GM18951 (cell line): ENCODE measurements around the gene SPOPL.
A peak's percentile ranks its signal among the peaks of the same experiment; 100 is the strongest.

Source experiments
- POLR2A ChIP-seq: IDR thresholded peaks from 4 replicates; pipeline ENCODE4 v1.6.1; 2011; ENCODE audit warnings: mild to moderate bottlenecking; ENCODE audit not compliant: insufficient read length, insufficient read depth; ENCODE audit errors: extremely low read depth
- in situ Hi-C: fragments of 300-500 bp; cut with MboI; formaldehyde crosslinking; loops from one replicate; pipeline ENCODE4 v1.12.0; 2022; ENCODE audit warnings: low sequenced_read_pairs, mixed read lengths, inconsistent platforms; ENCODE audit not compliant: unreplicated experiment

Gene SPOPL

DNA sequence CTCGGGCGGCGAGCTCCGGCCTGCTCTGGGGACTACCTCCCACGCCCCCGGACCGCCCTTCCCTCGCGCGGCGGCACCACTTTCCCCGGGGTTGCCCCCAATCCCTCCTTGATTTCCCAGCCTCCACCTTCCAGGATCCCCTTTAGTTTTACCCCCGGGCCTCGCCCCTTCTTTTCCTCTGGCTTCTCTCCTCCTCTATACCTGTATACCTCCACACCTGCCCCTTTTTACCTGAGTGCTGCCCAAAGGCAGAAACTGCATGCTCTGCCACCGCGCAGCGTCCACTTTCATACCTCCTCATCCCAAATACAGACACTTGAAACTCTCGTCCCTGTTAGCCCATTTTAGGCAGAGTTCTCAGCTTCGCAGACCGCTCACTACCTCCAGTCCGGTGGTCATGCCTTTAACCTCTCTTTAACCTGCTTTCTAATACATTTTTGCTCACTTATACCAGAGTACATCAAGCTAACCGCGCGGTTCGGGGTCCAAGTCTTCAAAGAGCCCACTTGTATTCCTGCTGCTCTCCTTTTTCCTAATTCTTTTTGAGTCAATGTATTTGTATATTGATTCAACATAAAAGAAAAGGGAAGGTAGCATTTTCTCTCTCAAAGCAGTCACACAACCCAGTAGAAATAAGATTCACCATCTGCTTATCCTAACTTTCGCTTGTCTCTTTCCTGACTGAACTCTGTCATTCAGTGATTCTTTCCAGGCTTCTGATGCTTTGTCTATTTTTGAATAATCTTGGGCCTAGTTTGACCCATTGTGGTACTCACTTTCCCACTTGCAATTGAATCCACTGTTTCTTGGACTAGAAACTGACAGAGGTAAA is 901 bp downstream of the SPOPL start:
- in situ Hi-C loops, result no loop called here
- TF ChIP-seq POLR2A, result peak; percentile 11

DNA sequence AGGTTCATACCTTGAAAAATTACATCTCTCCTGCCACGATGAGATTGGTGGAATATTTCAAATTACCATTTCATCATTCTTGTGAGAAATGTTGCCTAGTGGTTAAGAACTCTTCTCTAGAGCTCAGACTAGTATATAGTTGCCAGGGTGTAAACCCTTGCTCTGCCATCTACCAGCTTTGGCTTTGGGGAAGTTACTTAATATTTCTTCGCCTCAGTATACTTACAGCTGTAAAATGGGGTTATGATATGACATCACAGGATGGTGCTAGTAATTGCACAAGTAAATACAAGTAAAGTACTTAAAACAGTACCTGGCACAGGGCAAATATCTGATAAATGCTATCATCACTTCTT is 1.5 kb downstream of the SPOPL start:
- TF ChIP-seq POLR2A, result no peak
- in situ Hi-C loops, result no loop called here

GRCh38 chr2:138503652-138504051 is 2.1 kb downstream of the SPOPL start:
- in situ Hi-C loops, result no loop called here
- no peak for TF ChIP-seq POLR2A

GRCh38 chr2:138504092-138504491 is 2.5 kb downstream of the SPOPL start:
- in situ Hi-C loops, result no loop called here
- TF ChIP-seq POLR2A, result no peak

DNA sequence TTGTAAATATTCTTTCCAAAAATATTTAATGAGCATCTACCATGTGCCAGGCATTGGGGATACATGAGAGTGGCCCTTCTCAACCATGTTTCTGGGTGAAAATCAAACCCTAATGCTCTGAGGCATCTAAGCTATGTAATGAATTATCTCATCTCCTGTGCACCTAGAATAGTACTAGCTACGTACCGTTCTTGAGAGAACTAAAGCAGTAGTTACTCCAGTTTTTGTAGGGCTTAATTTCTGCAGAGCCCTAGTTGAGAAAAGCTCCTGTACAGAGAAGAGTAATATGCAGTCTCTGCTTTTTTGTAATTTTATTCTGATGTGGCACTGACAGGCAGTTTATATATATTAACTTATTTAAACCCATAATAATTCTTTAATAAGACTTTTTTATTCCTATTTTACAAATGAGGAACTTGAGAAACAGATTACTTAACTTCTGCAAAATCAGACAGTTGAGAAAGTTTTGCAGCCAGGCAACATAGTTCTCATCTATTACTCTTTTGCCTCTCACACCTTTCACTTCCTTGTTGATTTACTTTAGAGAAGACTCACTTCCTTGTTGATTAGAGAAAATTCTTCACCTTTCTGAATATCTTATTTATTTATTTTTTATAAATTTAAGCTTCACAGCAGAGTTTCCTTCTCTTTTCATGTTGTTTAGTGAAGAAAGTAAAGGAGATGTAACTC is 3.1 kb downstream of the SPOPL start:
- in situ Hi-C loops, result no loop called here
- no peak for TF ChIP-seq POLR2A

- no peak for TF ChIP-seq POLR2A
- in situ Hi-C loops, result no loop called here
Measured at GRCh38 chr2:138507267-138507666, 5.7 kb downstream of the SPOPL start.

DNA sequence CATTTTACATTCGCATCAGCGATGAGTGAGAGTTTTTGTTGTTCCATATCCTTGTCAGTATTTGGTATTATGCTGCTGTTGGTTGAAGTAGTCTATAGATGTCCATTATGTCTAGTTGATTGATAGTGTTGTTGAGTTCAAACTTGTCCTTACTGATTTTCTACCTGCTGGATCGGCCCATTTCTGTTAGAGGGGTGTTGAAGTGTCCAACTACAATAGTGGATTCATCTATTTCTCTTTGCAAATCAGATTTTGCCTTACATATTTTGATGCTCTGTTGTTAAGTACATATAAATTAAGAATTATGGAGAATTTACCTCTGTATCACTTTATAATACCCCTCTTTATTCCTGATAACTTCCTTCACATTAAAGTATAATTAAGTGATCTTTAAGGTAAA is 8.7 kb downstream of the SPOPL start:
- in situ Hi-C loops, result no loop called here
- TF ChIP-seq POLR2A, result no peak

DNA sequence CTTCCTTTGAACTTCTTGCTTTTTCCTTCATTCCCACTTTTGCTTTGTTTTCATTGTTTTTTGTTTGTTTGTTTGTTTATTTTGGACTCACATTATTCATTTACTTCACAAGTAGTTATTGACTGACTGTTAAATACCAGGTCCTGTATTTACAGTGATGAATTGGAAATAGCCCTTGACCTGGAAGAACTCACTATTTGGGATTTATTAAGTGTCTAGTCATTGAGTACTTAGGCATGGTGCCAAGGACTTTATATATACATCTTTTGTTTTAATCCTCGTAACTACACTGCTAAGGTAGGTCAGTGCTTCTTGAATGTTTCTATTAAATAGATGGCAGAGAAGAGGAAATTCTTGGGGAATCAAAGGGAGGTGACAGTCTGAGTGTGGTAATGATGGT is 11.1 kb downstream of the SPOPL start:
- in situ Hi-C loops, result no loop called here
- no peak for TF ChIP-seq POLR2A

- in situ Hi-C loops, result no loop called here
Measured at GRCh38 chr2:138514173-138514572, 12.6 kb downstream of the SPOPL start.

GRCh38 chr2:138515092-138515491 is 13.5 kb downstream of the SPOPL start:
- TF ChIP-seq POLR2A, result no peak
- in situ Hi-C loops, result no loop called here

More at GRCh38 chr2:138514173-138514572, 12.6 kb downstream of the SPOPL start:
- no peak for TF ChIP-seq POLR2A

GRCh38 chr2:138516030-138516704 is 14.6 kb downstream of the SPOPL start:
- in situ Hi-C loops, result no loop called here
- TF ChIP-seq POLR2A, result no peak

DNA sequence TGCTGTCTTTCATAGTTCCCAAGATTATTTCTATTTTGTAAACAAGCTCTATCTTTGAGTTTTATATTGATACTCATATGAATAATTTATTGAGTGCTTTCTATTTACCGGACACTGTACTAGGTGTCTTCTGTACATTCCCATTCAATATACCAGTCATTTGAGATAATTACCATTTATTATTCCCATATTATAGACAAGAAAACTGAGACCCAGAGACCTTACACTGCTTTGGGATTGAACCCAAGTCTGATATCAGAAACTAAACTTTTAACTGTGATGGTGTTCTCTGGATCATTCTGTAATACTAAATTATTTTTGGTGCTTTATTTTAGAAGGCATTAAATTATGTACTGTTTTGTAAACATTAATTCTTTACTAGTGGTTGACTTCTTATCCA is 17.3 kb downstream of the SPOPL start:
- in situ Hi-C loops, result no loop called here
- no peak for TF ChIP-seq POLR2A

GRCh38 chr2:138521821-138522220 is 20.3 kb downstream of the SPOPL start:
- in situ Hi-C loops, result no loop called here
- no peak for TF ChIP-seq POLR2A
